IPS-20b (cell line): ENCODE results near the gene EVL.

ENCODE experiments used
- H3K27ac ChIP-seq: one replicate; pipeline ENCODE4 v1.5.1; 2013; ENCODE audit warnings: low read length
- H3K27me3 ChIP-seq: 2 replicates; pipeline ENCODE4 v1.6.1; 2013; ENCODE audit warnings: mild to moderate bottlenecking, low read length, inconsistent platforms; ENCODE audit not compliant: insufficient read depth
- H3K36me3 ChIP-seq: 2 replicates; pipeline ENCODE4 v1.6.1; 2013; ENCODE audit warnings: low read depth, mild to moderate bottlenecking, inconsistent platforms, low read length, moderate library complexity; ENCODE audit not compliant: insufficient read depth
- H3K4me1 ChIP-seq: 2 replicates; pipeline ENCODE4 v1.6.1; 2013; ENCODE audit warnings: mild to moderate bottlenecking, control low read depth, inconsistent platforms, low read length, moderate library complexity; ENCODE audit not compliant: insufficient read depth
- H3K4me3 ChIP-seq: 2 replicates; pipeline ENCODE4 v1.5.1; 2013; ENCODE audit warnings: mild to moderate bottlenecking, low read length, inconsistent platforms
- H3K9ac ChIP-seq: 2 replicates; pipeline ENCODE4 v1.6.1; 2013; ENCODE audit warnings: low read depth, mild to moderate bottlenecking, inconsistent platforms, low read length, moderate library complexity
- H3K9me3 ChIP-seq: 2 replicates; pipeline ENCODE4 v1.6.1; 2013; ENCODE audit warnings: mild to moderate bottlenecking, low read depth, low read length, inconsistent platforms; ENCODE audit not compliant: insufficient read depth

Gene EVL, protein sequence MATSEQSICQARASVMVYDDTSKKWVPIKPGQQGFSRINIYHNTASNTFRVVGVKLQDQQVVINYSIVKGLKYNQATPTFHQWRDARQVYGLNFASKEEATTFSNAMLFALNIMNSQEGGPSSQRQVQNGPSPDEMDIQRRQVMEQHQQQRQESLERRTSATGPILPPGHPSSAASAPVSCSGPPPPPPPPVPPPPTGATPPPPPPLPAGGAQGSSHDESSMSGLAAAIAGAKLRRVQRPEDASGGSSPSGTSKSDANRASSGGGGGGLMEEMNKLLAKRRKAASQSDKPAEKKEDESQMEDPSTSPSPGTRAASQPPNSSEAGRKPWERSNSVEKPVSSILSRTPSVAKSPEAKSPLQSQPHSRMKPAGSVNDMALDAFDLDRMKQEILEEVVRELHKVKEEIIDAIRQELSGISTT

DNA sequence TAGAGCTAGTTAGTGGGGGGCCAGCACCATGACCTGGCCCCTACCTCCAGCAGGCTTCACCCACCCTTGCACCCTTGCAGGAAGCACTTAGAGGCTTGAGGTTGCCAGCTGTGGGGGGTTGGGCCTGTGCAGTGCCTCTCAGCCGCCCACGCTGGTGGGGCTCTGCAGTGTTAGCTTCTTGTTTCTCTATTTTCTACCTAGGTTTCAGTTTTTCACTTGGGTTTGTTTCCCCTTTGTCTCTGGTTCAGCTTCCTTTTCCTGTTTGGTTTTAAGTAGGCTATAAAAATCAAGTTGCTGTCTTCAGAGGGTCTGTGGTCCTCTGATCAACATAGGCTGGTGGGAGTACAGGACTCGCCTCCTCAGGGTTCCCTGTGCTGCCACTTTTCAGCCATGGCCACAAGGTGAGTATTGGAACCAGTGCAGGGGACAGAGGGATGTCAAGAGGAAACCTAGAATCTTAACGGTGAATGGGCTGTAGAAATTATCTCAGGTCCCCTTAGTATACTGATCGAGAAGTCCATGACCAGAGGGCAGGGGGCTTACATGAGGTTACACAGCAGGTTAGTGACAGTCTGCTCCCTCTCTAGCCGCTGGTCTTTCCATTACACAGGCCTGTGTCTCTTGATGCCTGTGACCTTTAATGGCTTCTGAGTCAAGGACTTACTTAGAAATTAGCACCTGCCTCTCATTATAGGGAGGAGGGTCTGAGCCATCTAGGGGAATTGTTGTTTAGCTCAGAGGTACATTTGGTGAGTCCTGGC, at the start of gene EVL:
Gene EVL (plus strand): TSS at position 312 of the 761 bp plus-strand sequence. CDS start 79 bp downstream, at position 391.
- Histone ChIP-seq H3K27ac (no peak within 1 kb of the TSS), H3K9ac (no peak within 1 kb of the TSS), H3K4me1 (peaks cover 4% of the 10 kb centered on the region; the same call in 1 of the 2 replicates), H3K36me3 (no peaks in the 10 kb centered on the region), H3K27me3 (no peaks in the 10 kb centered on the region), H3K4me3 (no peak within 1 kb of the TSS), H3K9me3 (no peaks in the 10 kb centered on the region)

DNA sequence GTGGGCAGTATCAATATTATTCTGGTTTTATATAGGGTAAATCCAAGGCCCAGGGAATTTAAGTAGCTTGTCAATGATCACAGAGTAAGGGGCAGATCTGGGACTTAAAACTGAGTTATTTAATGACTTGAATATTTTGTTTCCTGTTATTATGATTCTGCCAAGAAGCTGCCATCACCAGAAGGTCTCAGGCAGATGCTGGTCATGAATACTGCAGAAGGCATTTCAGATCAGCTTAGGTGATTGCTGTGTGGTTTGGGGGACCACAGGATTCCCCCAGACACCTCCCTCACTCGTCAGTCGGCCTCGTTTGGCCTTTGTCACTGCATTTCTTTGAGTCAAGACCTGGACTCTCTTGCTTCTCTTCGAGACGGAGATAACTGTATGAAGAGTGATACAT, 47.7 kb upstream of the EVL start:
- H3K27ac ChIP-seq: no peak overlapping the region
- H3K9me3 ChIP-seq: no peaks in the 10 kb centered on the region
- no peak overlapping the region for H3K9ac ChIP-seq
- H3K27me3 ChIP-seq: no peaks in the 10 kb centered on the region
- H3K4me3 ChIP-seq: no peak overlapping the region
- H3K36me3 ChIP-seq: no peaks in the 10 kb centered on the region
- H3K4me1 ChIP-seq: no peaks in the 10 kb centered on the region; the same call in 1 of the 2 replicates

DNA sequence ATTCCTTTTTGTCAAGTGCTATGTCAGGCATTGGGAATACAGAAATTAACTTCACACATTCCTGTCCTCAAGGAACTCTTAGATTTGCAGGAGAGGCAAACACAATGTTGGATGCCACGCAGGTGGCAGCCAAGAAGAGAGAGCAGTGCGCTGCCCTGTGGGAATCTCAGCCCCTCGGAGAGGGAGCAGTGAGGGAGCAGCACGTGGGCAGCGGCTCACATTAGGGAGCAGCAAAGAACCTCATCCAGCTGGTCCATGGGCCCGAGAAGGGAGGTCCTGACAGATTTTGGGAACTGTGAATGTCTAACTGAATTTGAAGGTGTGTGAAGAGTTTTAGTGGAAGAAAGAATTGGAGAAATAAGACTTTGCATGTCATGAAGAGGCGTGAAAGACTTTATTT, 47.2 kb upstream of the EVL start:
- H3K9me3 ChIP-seq: no peaks in the 10 kb centered on the region
- H3K4me3 ChIP-seq: no peak overlapping the region
- no peak overlapping the region for H3K27ac ChIP-seq
- no peaks in the 10 kb centered on the region; the same call in 1 of the 2 replicates for H3K4me1 ChIP-seq
- no peaks in the 10 kb centered on the region for H3K27me3 ChIP-seq
- no peak overlapping the region for H3K9ac ChIP-seq
- no peaks in the 10 kb centered on the region for H3K36me3 ChIP-seq

DNA sequence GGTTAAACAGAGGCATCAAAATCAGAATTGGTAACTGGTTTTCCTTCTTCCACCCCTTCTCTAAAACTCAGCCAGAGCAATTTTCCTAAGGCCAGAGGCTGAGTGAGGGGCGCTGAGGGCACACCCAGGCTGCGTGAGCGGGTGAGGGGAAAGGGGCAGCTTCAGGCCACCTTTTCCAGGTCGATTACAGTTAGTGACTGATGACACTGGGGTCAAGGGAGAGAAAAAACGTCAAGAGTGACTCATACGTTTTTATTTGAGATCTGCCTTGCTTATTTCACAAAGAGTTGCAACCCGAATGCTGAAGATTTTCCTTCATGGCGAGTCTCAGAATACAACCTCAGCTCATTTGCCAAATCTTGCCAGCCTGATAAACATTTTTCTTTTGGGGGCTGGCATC, 46.7 kb upstream of the EVL start:
- Histone ChIP-seq H3K9me3 (no peaks in the 10 kb centered on the region), H3K27me3 (no peaks in the 10 kb centered on the region), H3K27ac (no peak overlapping the region), H3K36me3 (no peaks in the 10 kb centered on the region), H3K4me3 (no peak overlapping the region), H3K9ac (no peak overlapping the region), H3K4me1 (no peaks in the 10 kb centered on the region; the same call in 1 of the 2 replicates)

DNA sequence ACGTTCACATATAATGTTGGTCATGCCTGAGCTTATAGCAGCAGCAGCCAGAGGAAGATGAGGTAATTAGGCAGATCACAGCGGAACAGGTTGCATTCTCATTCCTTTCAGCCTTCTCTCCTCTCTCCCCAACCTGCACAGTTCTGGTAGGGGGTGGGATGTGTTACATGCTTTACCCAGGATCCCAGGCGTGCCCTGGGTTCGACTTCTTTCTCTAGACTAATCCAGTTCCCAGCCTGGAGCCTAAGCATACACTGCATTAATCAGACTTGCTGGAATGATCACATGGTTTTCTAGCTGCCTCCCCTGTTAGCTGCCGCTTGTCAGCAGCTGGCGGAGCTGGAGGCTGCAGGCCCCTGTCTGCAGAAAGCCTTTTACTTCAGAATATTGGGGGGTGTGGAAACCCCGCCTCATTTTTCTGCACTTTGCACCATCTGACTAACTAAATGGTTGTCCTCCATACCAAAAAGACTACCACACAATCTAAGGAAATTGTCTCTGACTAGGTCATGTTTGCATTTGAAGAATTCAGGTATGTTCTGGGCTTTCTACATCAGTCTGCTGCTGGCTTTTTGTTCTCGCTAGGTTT, 46.0 kb upstream of the EVL start:
- no peaks in the 10 kb centered on the region for H3K27me3 ChIP-seq
- H3K36me3 ChIP-seq: no peaks in the 10 kb centered on the region
- no peak overlapping the region for H3K4me3 ChIP-seq
- no peaks in the 10 kb centered on the region; the same call in 1 of the 2 replicates for H3K4me1 ChIP-seq
- no peak overlapping the region for H3K27ac ChIP-seq
- H3K9me3 ChIP-seq: no peaks in the 10 kb centered on the region
- H3K9ac ChIP-seq: no peak overlapping the region

DNA sequence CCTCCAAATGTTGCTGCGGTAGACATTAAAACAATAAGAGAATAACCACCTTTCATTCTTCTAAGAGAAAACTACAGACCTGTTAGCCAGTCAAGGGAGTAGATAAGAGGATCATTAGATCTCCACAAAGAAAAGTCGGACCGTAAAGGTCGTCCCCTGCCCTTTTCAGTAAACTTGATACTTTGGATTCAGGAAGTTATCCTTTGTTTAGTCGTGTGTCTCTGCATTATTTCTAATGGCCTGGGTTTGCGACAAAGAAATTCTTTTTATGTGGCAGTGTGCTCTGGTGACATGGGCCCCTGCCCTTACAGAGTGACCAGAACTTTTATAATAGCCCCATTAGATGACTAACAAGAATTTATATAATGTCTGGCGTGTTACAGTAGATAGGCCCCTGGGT, 44.6 kb upstream of the EVL start:
- H3K9me3 ChIP-seq: no peaks in the 10 kb centered on the region
- H3K4me3 ChIP-seq: no peak overlapping the region

DNA sequence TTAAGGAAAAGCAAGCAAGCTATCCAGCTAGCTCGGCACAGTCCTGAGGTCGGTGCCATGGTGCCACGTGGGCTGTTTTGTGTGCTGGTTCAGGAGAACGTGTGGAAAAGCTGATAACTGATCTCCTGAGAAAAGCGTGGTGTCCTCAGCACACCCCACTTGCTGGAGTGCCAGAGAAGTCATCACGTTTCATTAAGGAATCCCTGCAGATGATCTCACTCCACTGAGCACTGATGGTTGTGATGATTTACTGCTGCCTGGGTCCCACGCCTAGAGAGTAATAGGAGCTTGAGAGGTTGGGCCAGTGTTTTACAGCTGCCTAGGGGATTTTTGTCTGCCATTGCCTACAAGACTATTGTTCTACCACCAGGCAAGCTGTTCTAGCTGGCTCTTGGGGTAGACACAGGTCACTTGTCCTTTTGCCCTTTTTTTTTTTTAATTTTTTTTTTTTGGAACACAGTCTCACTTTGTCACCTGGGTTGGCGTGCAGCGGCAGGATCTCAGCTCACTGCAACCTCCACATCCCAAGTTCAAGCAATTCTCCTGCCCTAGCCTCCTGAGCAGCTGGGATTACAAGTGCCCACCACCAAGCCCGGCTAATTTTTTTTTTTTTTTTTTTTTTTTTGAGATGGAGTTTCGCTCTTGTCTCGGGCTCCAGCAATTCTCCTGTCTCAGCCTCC, 42.3 kb upstream of the EVL start:
- H3K27me3 ChIP-seq: no peaks in the 10 kb centered on the region
- H3K9ac ChIP-seq: no peak overlapping the region
- H3K36me3 ChIP-seq: no peaks in the 10 kb centered on the region
- H3K4me3 ChIP-seq: no peak overlapping the region
- H3K27ac ChIP-seq: no peak overlapping the region
- H3K9me3 ChIP-seq: no peaks in the 10 kb centered on the region
- H3K4me1 ChIP-seq: no peaks in the 10 kb centered on the region; the same call in 1 of the 2 replicates

More for the DNA sequence above, 44.6 kb upstream of the EVL start:
- no peaks in the 10 kb centered on the region for H3K36me3 ChIP-seq
- H3K27me3 ChIP-seq: no peaks in the 10 kb centered on the region
- no peaks in the 10 kb centered on the region; the same call in 1 of the 2 replicates for H3K4me1 ChIP-seq
- H3K27ac ChIP-seq: no peak overlapping the region
- H3K9ac ChIP-seq: no peak overlapping the region

DNA sequence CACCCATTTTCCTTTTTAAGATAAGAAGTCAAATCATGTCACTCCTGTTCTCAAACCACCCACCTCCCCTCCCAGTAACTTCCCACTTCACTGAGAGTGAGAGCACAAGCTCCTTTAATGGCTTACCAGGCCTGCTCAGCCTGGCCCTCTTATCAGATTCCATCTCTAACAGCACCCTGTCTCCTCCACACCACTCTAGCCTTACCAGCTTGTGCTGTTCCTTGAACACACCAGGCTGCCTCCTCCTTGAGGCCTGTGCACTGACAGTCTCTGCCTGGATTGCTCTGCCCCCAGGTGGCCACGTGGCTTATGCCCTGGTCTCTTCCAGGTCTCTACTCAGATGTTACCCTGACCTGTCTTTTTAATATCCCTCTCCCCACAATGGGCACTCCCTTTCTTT, 40.1 kb upstream of the EVL start:
- Histone ChIP-seq H3K27ac (no peak overlapping the region), H3K4me1 (no peaks in the 10 kb centered on the region; the same call in 1 of the 2 replicates), H3K4me3 (no peak overlapping the region), H3K9ac (no peak overlapping the region), H3K36me3 (no peaks in the 10 kb centered on the region), H3K27me3 (0 out of 2 replicates have a peak, but pooled peaks cover 5% of the 10 kb centered on the region), H3K9me3 (no peaks in the 10 kb centered on the region)

DNA sequence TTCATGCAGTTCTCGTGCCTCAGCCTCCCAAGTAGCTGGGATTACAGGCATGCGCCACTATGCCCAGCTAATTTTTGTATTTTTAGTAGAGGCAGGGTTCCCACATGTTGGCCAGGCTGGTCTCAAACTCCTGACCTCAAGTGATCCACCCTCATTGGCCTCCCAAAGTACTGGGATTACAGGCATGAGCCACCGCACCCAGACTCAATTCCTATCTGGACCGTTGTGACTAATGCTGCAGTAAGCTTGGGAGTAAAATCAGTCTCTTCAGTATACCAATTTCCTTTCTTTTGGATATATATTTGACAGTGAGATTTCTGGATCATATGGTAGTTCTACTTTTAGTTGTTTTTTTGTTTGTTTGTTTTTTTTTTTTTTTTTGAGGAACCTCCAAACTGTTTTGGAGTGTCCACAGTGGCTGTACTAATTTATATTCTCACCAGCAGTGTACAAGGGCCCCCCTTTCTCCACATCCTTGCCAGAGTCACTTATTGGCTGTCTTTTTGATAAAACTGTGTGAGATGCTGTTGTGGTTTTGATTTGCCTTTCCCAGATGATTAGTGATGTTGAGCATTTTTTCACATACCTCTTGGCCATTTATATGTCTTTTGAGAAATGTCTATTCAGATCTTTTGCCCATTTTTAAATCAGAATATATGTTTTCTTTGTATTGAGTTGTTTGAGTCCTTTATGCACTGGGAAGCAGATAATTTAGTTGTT, 37.3 kb upstream of the EVL start:
- Histone ChIP-seq H3K36me3 (no peaks in the 10 kb centered on the region), H3K4me3 (no peak overlapping the region), H3K4me1 (no peaks in the 10 kb centered on the region), H3K27ac (no peak overlapping the region), H3K9me3 (no peaks in the 10 kb centered on the region), H3K27me3 (peaks cover 11% of the 10 kb centered on the region), H3K9ac (no peak overlapping the region)

DNA sequence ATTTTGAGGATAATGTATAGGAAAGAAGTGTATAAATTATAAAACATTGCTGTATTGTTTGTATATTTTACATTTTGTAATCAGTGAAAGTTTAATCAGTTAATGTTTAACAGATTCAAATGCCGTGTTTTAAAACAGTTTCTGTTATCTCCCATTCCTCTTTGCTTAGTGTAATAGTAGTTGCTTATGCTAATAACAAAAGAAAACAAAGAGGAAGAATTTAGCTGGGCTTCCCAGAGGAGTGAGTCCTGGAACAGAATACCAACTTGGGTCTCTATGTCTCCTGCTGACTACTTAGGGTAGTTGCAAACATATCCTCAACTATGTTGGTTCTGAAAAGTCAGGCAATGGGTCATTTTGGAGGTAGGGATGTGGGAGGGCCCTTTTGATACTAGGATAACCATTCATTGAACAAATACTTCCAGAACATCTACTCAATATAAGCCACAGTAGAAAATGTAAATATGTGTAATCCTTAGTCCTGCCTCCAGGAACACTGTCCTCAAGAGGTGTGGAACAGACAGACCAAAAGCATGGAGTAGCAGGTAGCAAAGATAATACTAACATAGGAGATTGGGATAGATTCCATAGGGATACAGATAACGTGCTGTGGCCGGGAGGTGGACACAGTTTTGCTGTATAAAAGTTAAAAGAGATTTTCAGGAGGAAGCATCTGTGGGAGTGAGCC, 36.1 kb upstream of the EVL start:
- Histone ChIP-seq H3K4me1 (no peaks in the 10 kb centered on the region), H3K27me3 (peaks cover 11% of the 10 kb centered on the region), H3K27ac (no peak overlapping the region)

More for the DNA sequence above, 36.1 kb upstream of the EVL start:
- H3K9ac ChIP-seq: no peak overlapping the region
- H3K36me3 ChIP-seq: no peaks in the 10 kb centered on the region
- H3K9me3 ChIP-seq: no peaks in the 10 kb centered on the region
- H3K4me3 ChIP-seq: no peak overlapping the region
